GM21737 (cell line): ENCODE results near the gene HOXA13.

ENCODE experiments used
- ATAC-seq: cut with Tn5 transposase; IDR thresholded peaks from one replicate; pipeline ENCODE4 v1.9.1; 2021; ENCODE audit warnings: mild to moderate bottlenecking, moderate library complexity; ENCODE audit not compliant: unreplicated experiment

Gene HOXA13

DNA sequence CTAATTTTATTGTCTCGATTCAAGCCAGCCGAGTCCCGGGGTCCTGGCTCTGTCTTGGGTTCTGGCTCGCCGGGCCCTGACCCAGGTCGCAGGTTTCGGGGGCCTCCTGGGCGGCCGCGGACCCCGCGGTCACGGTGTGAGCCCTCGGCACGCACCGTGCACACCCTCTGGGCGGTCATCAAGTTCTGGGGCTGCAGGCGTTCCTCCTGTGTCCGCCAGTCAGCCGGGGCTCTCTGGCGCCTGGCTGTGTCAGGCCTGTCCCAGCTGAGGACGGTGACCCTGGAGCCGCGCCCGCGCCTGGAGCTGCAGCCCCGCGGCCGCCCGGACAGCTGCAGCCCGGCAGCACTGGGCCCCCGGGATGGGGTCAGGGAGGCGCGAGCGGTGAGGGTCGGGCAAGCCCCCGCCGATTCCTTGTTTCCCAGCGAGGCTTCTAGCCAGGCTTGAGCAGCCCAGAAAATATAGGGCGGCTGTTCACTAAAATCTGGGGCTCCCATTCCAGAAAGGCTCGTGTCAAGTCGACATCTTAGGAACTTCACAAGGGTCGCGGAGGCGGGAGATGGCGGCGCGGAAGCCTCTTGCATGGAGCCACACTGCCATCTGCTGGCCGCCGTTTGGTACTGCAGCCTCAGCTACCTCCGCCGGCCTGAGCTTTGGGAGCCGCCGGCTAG lies 39.2 kb downstream of the HOXA13 start:
- ATAC-seq: peak; percentile 62

DNA sequence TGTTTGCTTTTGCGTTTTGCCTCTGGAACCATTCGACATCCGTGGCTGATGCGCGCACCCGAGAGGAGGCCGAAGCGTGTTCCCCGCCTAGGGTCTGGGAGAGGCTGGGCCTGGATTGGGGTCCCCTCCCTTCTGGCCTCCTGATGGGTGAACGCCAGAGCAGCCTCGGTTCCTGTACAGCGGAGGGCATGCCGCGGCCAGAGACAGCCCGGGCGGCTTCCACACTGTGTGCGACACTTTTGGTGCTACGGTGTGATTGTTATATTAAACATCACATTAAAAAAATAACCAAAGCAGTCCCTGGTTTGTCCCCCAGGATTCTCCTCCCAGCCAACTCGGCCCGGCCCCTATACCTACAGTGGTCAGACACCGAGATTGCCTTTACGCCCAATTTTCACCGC lies 39.7 kb downstream of the HOXA13 start:
- no peak for ATAC-seq

DNA sequence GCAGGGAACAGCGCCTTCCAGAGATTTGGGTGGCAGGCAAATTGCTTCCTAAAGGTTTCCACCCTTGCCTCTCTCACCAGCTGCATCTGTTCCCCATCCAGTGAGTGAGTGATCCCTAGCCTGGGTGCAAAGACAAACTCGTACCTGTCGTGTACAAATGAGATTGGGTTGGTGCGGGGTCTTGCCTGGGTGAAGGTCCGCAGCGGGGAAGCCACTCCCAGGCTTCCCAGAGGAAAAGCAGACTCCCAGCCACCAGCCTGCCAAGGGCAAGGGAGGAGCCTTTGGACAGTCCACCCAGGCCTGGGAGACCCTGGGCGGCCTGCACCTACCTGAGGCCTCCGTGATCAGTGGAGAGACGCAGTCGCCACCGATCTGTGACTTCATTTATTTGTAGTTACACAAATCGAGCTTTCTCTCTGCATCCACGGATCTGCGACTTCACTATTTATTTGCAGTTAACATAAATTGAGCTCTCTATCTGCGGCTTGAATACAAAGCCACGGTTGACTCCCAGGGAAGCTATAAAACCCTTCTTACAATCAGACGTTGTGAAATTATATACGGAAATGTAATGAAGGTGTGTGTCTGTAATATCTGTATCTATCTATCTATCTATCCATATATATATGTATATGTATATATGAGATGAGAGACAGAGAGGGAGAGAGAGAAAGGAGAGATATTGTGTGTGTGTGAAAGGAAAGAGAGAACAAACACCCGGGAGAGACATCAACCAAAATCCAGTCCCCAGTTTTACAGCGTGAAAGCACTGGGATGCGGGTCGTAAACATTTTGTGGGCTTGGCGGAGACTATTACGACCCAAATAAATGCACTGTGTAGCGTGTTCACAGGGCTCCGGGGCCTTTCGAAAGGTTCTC lies 40.4 kb downstream of the HOXA13 start:
- no peak for ATAC-seq

DNA sequence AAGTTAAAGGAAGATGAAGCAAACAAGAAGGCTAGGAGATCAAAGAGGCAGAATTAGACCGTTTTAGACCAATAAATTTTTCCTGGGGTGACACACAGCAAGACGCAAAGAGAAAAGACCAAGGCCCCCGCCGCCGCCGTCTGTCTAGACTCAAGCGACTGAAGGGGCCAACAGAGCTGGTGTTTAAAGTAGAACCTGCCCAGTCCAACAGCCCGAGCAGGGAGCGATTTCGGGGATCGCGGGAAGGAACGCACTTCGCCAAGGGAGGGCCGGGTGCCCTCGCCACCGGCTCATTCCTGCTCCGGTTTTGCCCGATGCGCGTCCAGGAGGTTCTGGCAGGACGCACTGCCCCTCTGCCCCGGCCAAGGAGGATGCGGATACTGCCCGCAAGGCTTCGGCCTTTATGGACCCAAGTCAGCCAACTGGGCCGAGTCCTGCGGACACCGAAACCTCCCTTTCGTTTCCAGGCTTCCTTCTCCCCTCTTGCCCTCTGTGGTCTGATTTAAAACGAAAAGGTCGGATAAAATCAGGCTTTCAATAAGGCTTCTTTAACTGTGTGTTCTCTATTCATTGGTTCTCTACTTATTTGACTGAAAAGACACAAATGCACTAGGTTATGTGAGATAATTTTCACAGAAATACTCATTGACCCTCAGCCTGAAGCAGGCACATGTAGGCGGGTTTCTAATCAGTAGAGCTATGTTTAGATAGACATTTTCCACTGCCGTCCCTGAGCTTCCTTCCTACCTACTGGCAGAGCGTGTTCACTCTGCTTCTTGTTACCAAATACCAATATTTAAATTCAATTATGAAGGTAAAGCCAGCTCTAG lies 41.2 kb downstream of the HOXA13 start:
- ATAC-seq: no peak

DNA sequence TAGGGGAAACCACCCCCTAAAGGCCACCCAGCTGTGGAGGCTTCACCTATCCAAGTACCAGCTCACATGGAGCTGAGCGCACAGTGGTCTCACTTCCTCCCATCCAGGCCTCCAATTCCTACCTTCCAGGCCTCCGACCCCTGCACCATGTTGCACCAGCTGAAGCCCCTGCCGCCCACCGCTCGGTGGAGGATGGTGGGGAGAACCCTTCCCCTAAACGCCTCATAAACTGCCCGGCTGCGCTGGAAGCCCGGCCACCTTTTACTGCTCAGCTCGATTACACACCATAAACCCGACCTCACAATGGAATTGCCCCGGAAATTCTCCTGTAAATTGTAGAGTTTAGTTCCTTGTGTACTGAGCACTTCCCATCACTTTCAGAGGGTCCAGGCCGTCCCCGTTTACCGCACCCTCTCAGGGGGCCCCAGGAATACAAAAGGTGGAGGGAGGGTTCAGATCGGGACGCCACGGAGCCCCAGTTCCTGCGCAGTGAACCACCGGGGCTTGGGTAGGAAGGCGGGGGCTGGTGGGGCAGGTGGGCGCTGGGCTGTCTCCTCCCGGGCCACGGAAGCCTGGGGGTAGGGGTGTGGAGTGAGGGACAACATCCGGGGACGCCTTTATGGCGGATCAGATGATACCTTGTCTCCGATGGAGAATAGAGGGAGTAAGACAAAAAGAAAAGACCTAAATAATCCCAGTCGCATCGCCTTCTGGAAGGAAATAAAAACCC lies 42.0 kb downstream of the HOXA13 start:
- ATAC-seq: no peak

DNA sequence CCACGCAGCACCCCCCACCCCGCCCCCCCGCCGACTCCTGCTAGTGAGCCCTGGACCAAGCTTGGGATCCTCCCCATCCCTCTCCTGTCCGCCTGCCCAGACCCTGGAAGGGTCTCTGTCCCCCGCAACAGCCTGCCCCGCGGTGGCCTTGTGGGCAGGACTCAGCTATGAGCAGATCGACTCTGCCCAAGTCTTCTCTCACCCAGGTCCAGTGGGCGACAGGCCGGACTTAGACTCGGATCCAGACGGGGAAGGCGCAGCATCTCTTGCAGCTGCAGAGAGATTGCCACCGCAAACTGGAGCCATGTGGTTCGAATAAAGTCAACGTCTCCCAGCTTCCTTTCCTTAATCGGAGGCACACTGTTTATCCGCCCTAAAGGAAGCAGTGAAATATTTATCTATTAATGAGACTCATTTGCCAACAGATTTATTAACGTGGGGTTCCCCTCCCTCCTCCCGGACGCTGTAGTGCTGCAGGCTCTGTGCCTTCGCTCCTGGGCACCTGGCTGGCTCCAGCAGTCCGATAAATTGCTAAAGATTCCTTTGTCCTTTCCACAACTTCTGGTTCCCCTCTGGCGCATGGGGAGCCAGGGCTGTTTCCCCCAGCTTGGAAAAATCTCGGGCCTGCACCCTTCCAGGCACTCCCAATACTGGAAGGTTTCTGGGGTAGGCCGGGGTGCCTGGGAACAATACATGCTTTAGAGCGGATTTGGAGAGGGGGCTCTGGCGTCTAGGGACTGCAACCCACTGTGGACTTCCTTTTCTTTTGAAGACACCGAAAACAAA lies 42.8 kb downstream of the HOXA13 start:
- ATAC-seq: no peak

DNA sequence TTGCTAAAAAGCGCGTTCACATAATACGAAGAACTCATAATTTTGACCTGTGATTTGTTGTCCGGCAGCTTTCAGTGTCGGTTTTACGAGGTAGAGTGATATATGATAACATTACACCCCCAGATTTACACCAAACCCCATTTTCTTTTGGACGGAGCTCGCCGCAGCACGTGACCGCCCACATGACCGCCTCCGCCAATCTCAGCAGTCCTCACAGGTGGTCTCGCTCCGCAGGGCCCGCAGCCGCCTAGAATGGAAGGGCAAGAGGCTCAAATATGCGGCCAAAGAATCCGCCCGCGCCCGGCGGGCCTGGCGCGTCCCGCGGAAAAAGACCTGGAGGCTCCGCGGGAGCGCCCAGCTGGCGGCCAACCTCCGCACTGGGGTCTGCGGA lies 43.4 kb downstream of the HOXA13 start, which contains the start of gene HOXA7:
HOXA7 (minus strand) TSS at position 168 of the 391 bp plus-strand sequence; CDS start at position 38, 130 bp downstream.
- ATAC-seq: no peak

DNA sequence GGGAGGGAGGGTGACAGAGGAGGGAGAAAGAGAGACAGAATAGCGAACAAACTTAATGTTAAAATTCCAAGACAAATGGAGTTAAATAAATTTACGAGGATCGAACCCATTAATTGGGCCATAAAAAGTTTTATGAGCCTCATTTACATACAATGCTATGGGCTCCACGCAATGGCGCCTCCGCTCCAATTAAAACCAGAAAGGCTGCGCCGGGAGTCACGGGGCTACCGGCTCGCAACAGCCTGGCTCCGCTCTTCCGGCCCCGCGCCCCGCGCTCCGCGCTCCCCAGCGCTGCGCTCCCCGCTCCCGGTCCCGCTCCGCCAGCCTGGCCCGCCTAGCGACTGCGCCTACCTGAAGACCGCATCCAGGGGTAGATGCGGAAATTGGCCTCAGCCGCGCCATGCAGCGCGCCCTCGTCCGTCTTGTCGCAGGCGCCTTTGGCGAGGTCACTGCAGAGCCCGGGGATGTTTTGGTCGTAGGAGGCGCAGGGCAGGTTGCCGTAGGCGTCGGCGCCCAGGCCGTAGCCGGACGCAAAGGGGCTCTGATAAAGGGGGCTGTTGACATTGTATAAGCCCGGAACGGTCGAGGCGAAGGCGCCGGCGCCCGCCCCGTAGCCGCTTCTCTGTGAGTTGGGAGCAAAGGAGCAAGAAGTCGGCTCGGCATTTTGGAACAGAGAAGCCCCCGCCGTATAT lies 43.9 kb downstream of the HOXA13 start:
- ATAC-seq: no peak

DNA sequence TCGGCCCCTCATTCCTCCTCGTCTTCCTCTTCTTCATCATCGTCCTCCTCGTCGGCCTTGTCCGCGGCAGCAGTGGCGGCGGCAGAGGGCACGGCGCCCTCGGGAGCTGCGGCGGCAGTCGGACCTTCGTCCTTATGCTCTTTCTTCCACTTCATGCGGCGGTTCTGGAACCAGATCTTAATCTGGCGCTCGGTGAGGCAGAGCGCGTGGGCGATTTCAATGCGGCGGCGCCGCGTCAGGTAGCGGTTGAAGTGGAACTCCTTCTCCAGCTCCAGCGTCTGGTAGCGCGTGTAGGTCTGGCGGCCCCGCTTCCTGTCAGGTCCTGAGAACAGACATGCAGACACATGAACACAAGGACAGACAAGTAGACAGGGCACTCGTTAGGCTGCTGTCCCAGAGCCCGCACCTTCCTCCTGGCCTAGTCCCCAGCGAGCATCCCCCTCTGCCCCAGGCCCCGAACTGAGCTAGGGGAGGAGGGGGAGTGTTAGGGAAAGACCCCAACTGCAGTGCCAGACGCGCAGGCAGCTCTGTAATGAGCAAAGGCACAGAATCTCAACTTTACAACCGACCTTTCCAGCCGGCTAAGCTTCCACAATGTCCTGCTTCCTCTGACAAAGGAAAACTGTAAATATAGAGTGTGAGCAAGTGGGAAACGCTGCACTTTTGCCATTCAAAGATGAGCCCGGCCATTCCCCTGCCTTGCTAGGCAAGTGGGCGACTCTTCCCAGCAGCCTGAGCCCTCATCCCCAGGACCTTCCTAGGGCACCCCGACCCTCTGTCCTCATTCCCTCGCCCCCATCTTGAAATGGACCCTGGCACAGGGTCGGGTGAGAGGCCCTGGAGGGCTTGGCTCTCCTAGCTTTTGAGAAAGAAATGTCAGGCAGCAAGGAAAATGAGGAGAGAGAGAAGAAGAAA lies 44.7 kb downstream of the HOXA13 start:
- no peak for ATAC-seq

DNA sequence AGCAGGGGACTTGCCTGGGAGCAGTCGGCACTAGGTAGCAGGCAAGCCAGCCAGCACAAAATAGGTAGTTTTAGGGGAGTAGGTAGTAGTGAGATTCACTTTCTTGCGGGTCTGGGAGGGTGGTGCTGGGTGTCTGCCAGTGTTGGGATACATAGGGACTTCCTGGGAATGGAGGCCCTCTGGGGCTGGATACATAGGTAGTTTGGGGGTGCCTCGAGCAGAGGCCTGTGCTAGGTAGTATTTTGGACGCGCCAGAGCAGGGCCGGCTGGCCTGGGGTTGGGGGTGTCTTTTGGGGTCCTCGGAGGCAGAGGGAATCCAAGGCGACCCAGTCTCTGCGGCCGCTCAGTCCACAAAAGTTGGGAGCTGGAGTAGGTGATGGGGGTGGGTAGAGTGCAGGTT lies 45.5 kb downstream of the HOXA13 start:
- no peak for ATAC-seq

DNA sequence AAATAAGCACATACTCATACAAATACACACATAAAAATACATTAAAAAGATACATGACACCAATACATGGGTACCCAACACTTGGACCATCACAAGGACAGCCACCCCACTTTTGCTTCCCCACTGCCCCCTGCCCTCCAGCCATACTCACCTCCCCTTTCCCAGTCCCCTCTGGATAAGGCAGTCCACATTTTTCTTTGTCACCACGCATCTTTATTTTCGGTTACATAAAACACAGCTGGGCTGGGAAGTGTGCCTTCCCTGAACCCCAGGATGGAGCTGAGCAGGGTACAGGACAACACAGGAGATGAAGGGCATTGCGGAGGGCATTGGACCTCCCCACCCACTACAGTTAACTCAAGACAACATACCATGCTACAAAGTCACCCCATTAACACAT lies 46.4 kb downstream of the HOXA13 start:
- no peak for ATAC-seq

DNA sequence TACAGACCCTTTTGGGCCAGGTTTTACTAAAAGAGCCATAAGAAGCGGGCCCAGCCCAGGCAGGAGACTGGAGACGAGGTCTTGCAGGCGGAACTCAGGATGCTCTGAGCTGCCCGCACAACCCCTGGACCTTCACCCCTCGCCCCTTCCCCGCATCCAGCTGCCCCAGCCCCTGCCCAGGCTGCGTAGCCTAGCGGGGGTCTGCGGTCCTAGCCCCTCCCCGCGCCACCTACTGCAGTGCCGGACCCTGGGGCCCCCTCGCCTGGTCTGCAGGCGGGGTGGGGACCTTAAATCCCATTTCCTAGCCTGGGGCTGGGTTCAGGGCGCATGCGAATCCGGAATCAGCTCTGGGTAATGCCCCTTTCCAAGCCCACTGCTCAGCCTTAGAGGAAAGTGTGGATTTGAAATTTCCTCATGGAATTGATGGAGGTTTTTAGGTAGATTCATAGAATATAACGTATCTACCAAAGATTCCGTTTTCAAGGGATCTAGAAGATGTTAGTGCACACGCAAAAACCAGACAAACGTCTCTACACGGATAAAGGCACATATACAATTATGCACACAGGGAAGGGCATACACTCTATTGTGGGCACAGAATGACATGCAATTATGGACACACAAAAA lies 47.0 kb downstream of the HOXA13 start:
- ATAC-seq: no peak

DNA sequence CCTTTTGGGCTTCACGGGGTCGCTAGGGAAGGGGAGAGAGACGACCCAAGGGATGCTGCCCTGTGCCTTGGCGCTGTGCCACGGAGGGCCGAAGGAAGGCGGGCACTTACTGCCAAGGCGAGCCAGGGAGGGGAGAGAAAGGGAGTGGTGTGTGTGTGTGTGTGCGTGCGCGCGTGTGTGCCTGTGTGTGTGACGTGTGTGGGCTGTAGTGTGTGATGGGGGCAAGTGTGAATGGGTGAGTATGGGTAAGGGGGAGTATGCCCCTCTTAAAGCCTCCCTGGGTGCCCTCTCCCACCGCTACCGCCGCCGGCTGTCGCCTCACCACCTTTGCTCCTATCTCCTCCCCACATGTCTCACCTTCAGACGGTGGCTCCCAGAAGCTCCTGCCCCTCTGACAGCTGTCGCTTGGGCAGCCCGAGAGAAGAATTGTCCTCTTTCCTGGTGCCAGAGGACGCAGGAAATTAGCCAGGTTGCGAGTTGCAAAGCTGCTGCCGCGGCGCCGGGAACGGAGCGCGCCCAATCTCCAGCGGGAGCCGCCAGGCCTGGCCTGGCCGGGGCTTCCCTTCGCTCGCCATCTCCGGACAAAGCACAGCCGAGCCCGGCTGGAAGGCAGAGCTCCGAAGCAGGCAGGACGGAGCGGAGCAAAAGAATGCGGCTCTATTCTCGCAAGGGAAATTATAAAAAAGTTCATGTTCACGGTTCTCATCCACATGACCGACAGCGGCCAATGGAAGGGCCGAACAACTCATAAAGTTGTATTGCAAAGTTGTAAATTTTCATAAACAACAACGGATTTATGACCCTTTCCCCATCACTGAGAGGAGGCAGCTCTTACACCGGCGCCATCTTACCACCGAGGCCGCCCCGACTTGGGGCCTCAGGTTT lies 47.7 kb downstream of the HOXA13 start, which contains the start of gene HOXA3:
HOXA3 (minus strand) TSS at position 653 of the 885 bp plus-strand sequence. CDS start 41,943 bp downstream, outside the sequence.
- no peak for ATAC-seq

DNA sequence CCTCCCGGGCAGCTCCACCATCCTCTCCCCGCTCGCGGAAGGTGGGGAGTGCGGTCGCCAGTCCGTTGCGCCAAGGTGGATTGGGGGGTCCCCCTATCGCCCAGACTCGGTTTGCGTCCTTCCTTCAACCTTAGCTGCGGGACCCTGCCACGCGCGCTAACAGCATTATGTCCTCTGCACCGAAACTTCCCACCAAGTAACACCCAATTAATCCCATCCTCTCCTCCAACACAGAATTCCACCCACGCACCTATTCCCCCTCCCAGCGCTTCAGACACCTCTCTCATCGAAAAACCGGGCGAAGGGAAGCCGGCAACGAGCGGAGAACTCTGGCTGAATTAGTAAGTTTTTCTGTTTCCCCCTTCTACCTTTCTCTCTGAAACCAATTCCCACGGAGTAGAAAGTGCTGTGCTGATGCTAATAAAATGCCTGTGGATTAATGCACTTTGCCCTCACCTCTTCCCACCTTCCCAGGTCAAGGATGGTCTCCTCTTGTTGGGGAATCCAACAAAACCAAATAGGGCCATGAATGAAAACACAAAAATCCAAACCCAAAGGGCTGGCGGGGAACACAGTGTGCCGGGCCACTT lies 48.5 kb downstream of the HOXA13 start:
- ATAC-seq: no peak

DNA sequence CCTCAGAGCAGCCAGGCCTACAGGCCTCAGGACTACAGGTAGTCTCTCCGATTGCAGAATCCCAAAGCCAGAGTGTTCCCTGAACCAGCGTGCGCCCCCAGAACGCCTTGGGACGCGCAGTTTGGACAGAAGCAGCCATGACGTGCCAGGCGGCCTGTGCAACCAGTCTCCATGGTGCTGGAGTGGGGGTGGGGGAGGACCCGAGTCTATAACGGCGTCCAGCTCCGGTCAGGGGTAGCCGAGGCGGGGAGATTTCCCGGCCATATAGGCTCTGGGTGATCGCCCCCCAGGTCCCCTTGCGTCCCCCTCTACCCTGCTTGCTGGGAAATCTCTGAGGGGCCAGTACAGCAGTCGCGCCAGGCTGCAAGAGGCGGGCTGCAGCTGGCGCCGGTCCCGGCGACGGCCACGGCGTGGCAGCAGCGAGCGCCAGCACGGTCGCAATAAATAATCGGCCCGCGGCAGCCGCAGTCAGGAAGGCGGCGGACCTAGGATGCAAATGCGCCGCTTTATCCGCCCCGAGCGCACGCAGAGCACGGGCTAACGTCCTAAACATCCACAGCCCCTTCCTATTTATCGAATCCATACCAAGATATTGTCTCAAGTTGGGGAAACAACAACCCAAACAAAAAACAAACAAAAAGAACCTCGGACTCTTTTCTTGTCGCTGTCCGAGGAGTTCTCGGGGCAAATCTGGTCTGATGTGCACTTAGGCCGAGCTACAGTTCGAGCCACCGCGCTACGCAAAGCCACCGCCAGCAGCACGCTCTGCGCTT lies 49.1 kb downstream of the HOXA13 start:
- peak; percentile 61 for ATAC-seq
